SHP77 (cell line): Measurements from ENCODE around the gene ANXA9.

Experiments used
- DNase-seq, 2 experiments: peaks; one replicate each; lab custom pipeline; 2025; lab: John Stamatoyannopoulos, UW

Gene ANXA9

GRCh38 chr1:150974580-150975478, 7.3 kb upstream of the ANXA9 start, which contains the start of gene CERS2:
Gene CERS2 (minus strand): TSS chr1:150974835. CDS start chr1:150969090, 5,745 bp downstream.
- peak; percentile 77 to 88 for DNase-seq

- DNase-seq = no peak
Measured at GRCh38 chr1:150976401-150976821, 5.7 kb upstream of the ANXA9 start.

- DNase-seq = peak; percentile 78 to 89
Measured at GRCh38 chr1:150976879-150977694, 5.0 kb upstream of the ANXA9 start.

- peak; percentile 90 to 96 for DNase-seq
Measured at GRCh38 chr1:150979092-150980056, 2.7 kb upstream of the ANXA9 start.

GRCh38 chr1:150981177-150981804, 801 bp upstream of the ANXA9 start:
- peak; percentile 97 to 99 for DNase-seq

GRCh38 chr1:150985179-150985825, 3.2 kb downstream of the ANXA9 start:
- no peak for DNase-seq

GRCh38 chr1:150987924-150988323, 5.8 kb downstream of the ANXA9 start:
- no peak for DNase-seq

- no peak for DNase-seq
Measured at GRCh38 chr1:150992626-150993025, 10.5 kb downstream of the ANXA9 start.

- DNase-seq = no peak
Measured at GRCh38 chr1:150994248-150994647, 12.2 kb downstream of the ANXA9 start.

- DNase-seq = no peak
Measured at GRCh38 chr1:150995460-150995859, 13.4 kb downstream of the ANXA9 start.

GRCh38 chr1:150995896-150996295, 13.8 kb downstream of the ANXA9 start:
- peak; percentile 25 to 26 for DNase-seq

- no peak for DNase-seq
Measured at GRCh38 chr1:150997126-150997872, 15.2 kb downstream of the ANXA9 start.

GRCh38 chr1:150997949-150998348, 15.9 kb downstream of the ANXA9 start:
- no peak for DNase-seq

- no peak for DNase-seq
Measured at GRCh38 chr1:150999051-150999674, 17.1 kb downstream of the ANXA9 start.

- DNase-seq = no peak
Measured at GRCh38 chr1:150999926-151000325, 17.8 kb downstream of the ANXA9 start.

- no peak for DNase-seq
Measured at GRCh38 chr1:151000408-151000807, 18.3 kb downstream of the ANXA9 start.

GRCh38 chr1:151001602-151002001, 19.5 kb downstream of the ANXA9 start:
- no peak for DNase-seq

GRCh38 chr1:151002051-151002450, 20.0 kb downstream of the ANXA9 start:
- no peak for DNase-seq

GRCh38 chr1:151002611-151003010, 20.5 kb downstream of the ANXA9 start:
- DNase-seq = no peak
